Measurements from ENCODE around the gene ANKRD55.
"Not testable (repeated sequence)": the region's sequence is repeated elsewhere in the genome, so short reads cannot be mapped to it uniquely, and the experiment has no call there.

Gene ANKRD55

DNA sequence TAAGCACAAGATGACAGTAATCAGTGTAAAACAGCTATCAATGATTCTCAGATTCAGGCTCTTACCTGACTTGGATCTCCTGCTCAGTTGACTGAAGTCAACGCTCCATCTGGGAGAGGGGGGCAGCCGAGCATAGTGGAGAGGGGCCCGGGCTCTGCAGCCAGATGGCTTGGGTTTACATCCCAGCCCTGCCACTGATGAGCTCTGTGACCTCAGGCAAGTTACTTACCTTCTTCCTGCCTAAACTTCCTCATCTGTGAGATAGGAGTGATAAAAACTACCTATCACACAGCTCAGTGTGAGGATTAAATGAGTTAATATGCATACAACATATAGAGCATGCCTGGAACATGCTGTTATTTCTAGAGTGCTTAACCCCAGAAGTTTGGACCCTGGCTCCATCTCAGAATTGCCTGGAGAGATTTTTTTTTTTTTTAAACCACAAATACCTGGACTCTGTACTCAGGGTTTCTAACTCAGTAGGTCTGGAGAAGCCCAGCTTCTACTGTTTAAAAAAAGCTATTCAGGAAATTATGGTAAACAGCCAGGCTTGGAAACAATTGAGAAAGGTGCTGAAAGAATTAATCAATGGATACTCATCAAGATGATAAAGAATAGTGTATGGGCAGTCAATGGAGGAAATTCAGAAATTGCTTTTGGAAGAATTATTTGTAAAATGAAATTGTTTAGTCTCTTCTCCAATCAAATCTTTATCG, 72.2 kb downstream of the ANKRD55 start:
- no peak for DNase-seq (ENCODE audit: extremely low spot score)
- ChIA-PET POLR2A (no interaction called here), CTCF (interaction anchor here (0.7 kb wide), 1 partner anchor 13 kb away, joined by 3 read pairs; no protein-coding TSS in a partner anchor)
- TF ChIP-seq SUZ12 (IDR thresholded peaks at IDR 0.05): no peak
- no peak for TF ChIP-seq FOXM1 (IDR thresholded peaks at IDR 0.05; ENCODE audit: borderline replicate concordance)
- TF ChIP-seq CTBP1 (IDR thresholded peaks at IDR 0.05; ENCODE audit: borderline replicate concordance): no peak
- TF ChIP-seq LEF1 (IDR thresholded peaks at IDR 0.05; ENCODE audit: borderline replicate concordance): no peak
- TF ChIP-seq ZNF384 (IDR thresholded peaks at IDR 0.05): no peak
- TF ChIP-seq PKNOX1 (IDR thresholded peaks at IDR 0.05): no peak
- TF ChIP-seq ELF4 (IDR thresholded peaks at IDR 0.05): no peak
- no peak for TF ChIP-seq HDGF (IDR thresholded peaks at IDR 0.05; ENCODE audit: borderline replicate concordance)
- TF ChIP-seq SP1 (IDR thresholded peaks at IDR 0.05): no peak
- no peak for TF ChIP-seq L3MBTL2 (conservative IDR thresholded peaks at IDR 0.05)
- TF ChIP-seq ARNT (IDR thresholded peaks at IDR 0.05): no peak
- TF ChIP-seq FOXA1 (IDR thresholded peaks at IDR 0.05): no peak
- TF ChIP-seq FOXK2 (IDR thresholded peaks at IDR 0.05): no peak
- TF ChIP-seq NFRKB (IDR thresholded peaks at IDR 0.05): no peak
- no peak for TF ChIP-seq TARDBP (IDR thresholded peaks at IDR 0.05)

DNA sequence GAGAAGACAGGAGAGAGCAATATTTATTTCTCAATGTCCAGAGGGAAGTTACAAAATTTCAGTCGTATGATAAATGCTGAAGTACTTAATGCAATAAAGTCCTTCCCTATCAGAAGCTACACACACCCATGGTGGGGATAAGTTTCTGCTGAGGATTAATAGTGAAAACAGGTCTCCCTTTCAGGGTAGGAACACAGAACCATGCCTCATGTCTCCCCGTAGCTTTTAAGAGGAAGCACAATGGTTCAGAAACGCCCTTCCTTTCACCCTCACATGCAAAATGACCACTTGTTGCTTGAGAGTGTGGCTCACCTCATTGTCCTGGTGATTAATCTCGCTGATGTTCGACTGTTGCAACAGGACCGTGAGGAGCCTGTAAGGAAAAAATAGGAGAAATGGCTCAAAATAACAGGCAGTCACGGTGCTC, 73.6 kb downstream of the ANKRD55 start:
- POLR2A ChIA-PET: no interaction called here

DNA sequence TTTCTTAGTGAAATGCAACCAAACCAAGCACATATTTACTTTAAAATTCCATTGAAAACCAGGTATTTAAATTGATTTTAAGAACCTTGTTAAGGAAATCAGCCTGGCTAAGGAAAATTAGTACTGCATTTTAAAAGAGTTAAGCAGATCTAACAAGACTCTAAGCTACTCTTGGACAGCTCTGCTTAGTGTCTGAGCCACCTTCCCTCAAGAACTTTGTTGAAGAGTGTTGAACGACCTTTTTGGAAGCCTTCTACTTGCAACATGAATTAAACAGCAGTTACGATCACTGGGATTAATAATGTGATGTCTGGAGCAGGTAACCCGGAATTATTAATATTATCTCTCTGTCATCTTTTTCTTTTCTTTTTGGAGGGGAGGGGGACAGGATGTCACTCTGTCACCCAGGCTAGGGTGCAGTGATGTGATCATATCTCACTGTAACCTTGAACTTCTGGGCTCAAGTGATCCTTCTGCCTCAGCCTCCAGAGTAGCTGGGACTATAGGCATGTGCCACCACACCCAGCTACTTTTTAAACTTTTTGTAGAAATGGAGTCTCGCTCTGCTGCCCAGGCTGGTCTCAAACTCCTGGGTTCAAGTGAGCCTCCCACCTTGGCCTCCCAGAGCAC, 74.7 kb downstream of the ANKRD55 start:
- no peak for DNase-seq (ENCODE audit: extremely low spot score)
- CTCF ChIA-PET: no interaction called here
- TF ChIP-seq BHLHE40 (IDR thresholded peaks at IDR 0.05; ENCODE audit: borderline replicate concordance) (no peak), LEF1 (IDR thresholded peaks at IDR 0.05; ENCODE audit: borderline replicate concordance) (no peak), SUZ12 (IDR thresholded peaks at IDR 0.05) (no peak), NFRKB (IDR thresholded peaks at IDR 0.05) (no peak), ARNT (IDR thresholded peaks at IDR 0.05) (no peak), ZNF384 (IDR thresholded peaks at IDR 0.05) (no peak), FOXK2 (IDR thresholded peaks at IDR 0.05) (no peak), L3MBTL2 (conservative IDR thresholded peaks at IDR 0.05) (no peak), PKNOX1 (IDR thresholded peaks at IDR 0.05) (no peak), ELF4 (IDR thresholded peaks at IDR 0.05) (no peak), SP1 (IDR thresholded peaks at IDR 0.05) (no peak)
- POLR2A ChIA-PET: no interaction called here

More for the DNA sequence above, 73.6 kb downstream of the ANKRD55 start:
- TF ChIP-seq L3MBTL2 (conservative IDR thresholded peaks at IDR 0.05): no peak
- CTCF ChIA-PET: no interaction called here
- DNase-seq (ENCODE audit: extremely low spot score): no peak

DNA sequence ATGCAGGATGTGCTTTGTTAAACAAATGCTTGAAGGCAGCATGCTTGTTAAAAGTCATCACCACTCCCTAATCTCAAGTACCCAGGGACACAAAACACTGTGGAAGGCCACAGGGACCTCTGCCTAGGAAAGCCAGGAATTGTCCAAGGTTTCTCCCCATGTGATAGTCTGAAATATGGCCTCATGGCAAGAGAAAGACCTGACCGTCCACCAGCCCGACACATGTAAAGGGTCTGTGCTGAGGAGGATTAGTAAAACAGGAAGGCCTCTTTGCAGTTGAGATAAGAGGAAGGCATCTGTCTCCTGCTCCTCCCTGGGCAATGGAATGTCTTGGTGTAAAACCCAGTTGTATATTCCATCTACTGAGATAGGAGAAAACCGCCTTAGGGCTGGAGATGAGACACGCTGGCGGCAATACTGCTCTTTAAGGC, 75.9 kb downstream of the ANKRD55 start:
- CTCF ChIA-PET; POLR2A ChIA-PET; DNase-seq (ENCODE audit: extremely low spot score): not testable (repeated sequence)

DNA sequence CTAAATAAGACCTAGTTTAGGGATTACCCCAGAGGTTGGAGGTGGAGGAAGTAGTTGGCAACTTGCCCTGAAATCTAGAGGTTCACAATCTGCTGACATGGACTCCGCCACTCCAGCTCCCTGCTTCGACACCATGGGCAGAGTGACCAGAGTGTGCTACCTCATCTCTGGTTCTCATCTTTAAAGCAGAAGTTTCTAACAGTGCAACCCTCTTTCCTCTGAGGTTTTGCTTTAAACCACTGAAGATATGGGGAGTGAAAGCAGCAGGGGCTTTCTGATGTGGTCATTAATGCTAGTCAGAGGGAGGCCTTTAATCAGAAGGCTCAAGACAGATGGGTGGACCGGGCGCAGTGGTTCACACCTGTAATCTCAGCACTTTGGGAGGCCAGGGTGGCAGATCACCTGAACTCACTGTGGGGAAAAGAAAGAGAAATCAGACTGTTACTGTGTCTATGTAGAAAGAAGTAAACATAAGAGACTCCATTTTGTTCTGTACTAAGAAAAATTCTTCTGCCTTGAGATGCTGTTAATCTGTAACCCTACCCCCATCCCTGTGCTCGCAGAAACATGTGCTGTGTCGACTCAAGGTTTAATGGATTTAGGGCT, 76.4 kb downstream of the ANKRD55 start:
- CTCF ChIA-PET; POLR2A ChIA-PET; DNase-seq (ENCODE audit: extremely low spot score): not testable (repeated sequence)

GRCh38 chr5:56155992-56156584, 77.0 kb downstream of the ANKRD55 start:
- DNase-seq (ENCODE audit: extremely low spot score): no peak
- TF ChIP-seq TARDBP (IDR thresholded peaks at IDR 0.05) (no peak), FOXM1 (IDR thresholded peaks at IDR 0.05; ENCODE audit: borderline replicate concordance) (no peak), PKNOX1 (IDR thresholded peaks at IDR 0.05) (no peak), ARNT (IDR thresholded peaks at IDR 0.05) (no peak), SUZ12 (IDR thresholded peaks at IDR 0.05) (no peak), NFRKB (IDR thresholded peaks at IDR 0.05) (no peak), FOXA1 (IDR thresholded peaks at IDR 0.05) (no peak), SP1 (IDR thresholded peaks at IDR 0.05) (no peak), ZNF384 (IDR thresholded peaks at IDR 0.05) (no peak), BHLHE40 (IDR thresholded peaks at IDR 0.05; ENCODE audit: borderline replicate concordance) (no peak), FOXK2 (IDR thresholded peaks at IDR 0.05) (no peak), ELF4 (IDR thresholded peaks at IDR 0.05) (no peak)
- CTCF ChIA-PET: no interaction called here
- POLR2A ChIA-PET: no interaction called here

Measured in HEK293T (cell line).